Stimulated activated CD4-positive, alpha-beta T cell treated with anti-CD3 and anti-CD28 coated beads, Interleukin-15, amount 100 ng/mL, for 24 hours (primary cell): Measurements from ENCODE around the gene SV2C.
A peak's percentile ranks its signal among the peaks of the same experiment; 100 is the strongest.
"Not testable (repeated sequence)": the region's sequence is repeated elsewhere in the genome, so short reads cannot be mapped to it uniquely, and the experiment has no call there.

Source experiments
- DNase-seq: peaks from one replicate; pipeline ENCODE4 v3.0.0-alpha.2; 2020

SV2C gene

DNA sequence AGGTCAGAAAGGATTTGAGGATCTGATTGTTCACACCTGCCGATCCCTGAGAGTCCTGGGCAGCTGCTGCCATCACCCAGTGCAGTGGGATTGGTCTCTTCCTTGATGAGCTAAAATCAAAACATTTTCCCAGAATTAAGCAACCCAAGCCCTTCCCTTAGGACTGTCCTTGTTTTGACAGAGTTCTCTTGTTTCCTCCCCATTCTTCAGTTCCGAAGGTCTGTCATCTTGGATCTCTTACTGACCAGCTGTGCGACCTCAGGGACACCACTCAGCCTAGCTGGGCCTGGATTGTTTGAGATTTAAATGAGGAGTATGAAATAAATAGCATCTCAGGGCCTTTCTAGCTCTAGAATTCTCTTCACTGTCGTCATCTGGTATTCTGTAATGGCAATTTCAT lies 229.6 kb downstream of the SV2C start:
- DNase-seq = no peak

DNA sequence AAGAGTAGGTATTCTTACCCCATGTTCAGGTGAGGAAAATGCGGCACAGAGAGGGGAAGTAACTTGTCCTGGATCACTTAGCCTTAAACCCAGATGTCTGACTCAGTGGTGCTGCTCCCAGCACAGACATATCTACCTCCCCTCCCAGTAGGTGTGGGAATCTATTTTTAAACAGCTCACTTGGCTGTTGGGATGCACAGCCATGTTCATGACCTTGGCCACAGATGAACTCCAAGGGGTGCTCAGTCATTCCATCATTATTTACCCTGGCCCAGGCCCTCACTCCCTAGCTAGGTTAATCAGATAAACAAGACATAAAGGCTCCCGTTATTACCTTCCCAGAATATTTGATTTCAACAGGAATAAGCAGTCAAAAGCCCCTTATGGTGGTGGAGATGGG lies 231.5 kb downstream of the SV2C start:
- DNase-seq = no peak

DNA sequence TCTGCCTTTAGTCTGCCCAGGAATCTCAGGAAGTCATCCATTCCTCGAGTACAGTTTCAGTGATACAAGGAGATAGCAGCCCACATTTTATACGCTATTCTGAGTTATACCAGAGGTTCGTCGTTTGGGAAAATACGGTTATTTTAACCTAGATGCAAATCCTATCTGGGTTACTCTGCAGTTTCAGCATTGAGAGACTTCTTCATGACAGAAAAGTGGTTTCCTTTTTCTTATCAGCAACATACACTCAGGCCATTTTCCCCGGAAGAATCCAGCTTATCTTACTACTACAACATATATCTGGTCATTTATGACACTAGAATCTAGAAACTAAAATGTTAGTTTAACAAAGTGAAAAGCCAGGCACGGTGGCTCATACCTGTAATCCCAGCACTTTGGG lies 236.5 kb downstream of the SV2C start:
- no peak for DNase-seq

DNA sequence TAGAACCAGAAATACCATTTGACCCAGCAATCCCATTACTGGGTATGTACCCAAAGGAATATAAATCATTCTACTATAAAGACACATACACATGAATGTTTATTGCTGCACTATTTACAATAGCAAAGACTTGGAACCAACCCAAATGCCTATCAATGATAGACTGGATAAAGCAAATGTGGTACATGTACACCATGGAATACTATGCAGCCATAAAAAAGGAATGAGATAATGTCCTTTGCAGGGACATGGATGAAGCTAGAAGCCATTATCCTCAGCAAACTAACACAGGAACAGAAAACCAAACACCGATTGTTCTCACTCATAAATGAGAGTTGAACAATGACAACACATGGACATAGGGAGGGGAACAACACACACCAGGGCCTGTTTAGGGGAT lies 240.3 kb downstream of the SV2C start:
- not testable (repeated sequence) for DNase-seq

DNA sequence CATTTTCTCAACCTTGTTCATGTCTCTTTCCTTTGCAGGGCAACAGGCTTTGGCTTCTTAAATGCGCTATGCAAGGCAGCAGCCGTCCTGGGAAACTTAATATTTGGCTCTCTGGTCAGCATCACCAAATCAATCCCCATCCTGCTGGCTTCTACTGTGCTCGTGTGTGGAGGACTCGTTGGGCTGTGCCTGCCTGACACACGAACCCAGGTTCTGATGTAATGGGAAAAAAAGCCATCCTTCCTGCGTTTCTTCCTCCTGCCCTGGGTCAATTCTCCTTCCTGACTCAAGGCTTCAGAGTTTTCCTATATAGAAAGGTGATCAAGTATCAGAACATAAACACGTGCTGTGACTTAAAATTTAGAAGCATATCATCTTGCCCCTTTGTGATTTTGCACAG lies 242.1 kb downstream of the SV2C start:
- no peak for DNase-seq

DNA sequence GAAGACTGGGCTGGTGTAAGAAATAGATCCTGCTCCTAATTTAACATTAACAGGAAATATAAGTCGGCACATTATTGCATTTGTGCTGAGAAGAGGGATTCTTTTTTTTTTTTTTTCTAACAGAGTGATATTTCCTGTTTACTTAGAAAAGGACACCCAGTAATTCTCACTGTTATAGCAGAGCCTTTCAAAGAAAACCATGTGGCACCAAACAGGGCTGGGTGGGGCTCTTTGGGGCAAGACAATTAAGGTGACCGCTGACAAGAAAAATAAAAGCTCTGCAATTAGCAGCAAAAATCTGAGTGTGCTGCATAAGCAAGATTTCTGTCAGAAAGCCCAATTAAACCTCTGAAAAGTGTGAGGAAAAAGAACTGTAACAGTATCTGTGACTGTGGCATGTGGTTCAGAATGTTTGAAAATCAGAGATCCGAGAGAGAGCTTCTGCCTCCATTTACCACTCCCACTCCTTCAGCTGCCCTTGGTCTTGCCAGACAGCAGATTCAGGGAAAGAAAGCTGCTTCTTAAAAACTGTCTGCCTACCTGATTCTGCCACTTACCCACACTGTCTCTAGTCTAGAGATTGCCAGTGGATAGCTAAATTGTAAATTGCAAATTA lies 242.8 kb downstream of the SV2C start:
- peak; percentile 11 for DNase-seq

DNA sequence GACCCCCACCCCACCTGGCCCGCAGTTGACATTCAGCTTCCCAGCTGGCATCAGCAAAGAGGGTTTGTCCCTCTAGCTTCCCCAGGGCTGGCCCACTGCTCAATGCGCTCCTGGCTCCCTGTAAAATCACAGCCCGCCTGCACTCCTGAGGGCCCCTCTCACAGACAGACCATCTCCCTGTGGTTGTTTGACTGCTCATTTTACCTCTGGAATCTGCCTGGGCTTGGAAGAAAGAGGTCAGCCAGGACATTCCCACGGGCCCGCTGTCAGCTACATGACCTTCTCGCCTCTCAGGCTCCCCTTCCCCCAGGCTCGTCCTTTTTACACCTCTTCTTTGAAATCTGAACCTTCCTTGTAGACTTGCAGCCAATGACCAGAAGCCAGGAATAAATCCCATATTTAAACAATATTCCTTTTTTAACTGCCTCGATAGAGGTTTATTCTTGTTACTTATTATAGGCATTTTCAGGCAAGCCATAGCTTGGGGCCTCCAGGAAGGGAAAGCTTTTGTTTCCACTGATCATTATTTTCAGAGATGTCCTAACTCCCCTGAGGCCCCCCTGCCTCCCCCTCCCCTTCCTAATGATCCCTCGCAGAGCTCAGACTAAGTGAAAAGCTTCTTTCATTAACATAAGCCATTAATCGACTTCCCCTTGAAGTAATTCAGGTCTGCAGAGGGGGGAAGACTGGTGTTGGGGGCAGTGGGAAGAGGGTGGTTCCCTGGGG lies 243.6 kb downstream of the SV2C start:
- DNase-seq = no peak

DNA sequence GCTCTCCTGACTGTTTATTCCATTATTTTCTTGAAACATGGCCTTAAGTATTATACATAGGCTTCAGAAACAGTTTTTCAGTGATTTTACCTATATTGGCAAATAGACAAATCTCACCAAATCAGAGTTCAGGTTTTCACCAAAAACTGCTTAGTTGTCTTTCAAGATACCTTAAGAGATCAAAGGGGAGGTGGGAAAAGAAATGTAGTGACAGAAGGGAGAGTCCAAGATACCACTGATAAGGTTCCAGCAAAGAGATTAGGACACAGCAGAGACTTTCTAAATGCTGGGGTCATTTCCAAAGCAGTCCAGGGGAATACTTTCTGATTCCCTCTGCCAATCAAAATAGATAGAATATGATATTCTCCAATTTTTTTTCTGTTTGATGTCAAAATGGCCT lies 246.2 kb downstream of the SV2C start:
- no peak for DNase-seq

DNA sequence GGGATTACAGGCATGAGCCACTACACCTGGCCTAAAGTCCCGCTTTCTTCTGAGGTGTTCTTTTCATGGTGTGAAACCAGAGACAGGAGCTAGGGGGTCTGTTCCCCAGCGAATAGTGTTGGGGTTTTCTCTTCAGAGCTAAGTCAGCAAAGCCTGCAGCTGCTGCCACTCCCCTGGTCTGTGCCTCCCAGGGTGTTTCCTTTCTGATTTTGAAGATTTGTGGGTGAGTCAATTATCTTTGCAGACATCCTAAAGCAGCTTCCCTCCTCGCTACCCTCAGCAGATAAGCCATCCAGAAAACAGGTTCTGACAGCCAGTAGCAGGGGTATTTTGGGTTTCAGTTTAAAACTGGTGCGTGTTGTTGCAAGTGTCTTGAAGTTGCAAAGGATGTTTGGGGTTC lies 247.9 kb downstream of the SV2C start:
- DNase-seq = peak; percentile 9

DNA sequence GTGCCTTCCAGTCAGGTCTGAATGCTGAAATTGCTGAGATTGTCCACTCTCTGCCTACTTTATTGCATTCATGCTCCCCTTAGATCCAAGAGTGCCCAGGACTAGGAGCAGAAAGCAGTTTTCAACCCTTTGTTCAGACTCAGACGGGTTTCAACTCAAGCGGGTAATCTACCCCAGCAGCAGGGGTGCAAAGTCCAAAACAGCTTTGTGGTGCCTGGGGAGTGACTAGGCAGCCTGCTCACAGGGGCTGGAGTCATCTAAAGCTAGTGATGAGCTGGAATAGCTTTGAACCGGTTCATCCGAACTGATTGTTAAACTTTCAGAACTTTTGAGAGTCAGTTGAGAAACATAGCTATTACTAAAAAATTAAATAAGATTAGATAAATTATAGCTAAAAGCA lies 248.9 kb downstream of the SV2C start:
- no peak for DNase-seq

DNA sequence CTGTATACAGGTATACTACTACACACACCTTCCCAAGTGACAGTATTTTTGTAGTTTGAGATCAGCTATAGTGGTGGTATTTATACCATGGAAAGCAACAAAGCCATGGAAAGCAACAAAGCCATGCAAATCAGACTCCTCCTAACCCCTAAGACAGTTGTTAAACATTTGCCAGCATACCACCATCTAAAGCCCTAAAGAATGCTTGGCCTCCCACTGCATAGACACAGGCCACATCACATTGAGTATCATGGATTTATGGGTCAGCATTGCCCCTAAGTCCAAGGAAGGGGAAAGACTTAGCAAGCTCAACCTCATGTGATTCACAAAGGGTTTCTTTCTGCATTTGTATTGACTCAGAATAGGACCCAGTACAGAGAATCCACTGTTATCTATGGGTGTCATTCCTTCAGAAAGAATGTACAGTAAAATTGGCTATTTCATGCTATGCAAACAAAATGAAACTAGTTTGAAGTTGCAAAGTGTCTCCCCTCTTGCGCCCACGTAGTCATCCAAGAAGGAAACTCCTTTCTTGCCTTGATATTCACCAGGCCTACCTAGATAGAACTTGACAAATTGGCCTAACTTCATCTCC lies 249.5 kb downstream of the SV2C start:
- no peak for DNase-seq

DNA sequence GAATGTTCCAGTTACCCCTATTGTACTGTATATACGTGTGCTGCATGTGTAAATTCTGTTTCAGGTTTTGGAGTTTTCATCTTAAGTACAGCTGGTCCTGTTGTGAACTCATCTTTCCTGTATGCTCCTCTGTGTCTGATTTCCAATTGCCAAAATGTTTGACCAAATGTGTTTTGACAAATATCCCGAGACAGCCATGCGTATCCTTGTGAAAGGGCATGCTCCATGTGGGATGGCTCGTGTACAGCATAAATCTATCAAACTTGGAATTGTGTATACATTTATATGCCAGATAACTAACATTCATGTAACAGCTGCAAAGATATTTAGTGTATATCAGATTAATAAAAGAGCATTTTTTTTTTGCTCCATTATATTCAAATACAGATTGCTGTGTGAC lies 250.4 kb downstream of the SV2C start:
- DNase-seq = no peak

DNA sequence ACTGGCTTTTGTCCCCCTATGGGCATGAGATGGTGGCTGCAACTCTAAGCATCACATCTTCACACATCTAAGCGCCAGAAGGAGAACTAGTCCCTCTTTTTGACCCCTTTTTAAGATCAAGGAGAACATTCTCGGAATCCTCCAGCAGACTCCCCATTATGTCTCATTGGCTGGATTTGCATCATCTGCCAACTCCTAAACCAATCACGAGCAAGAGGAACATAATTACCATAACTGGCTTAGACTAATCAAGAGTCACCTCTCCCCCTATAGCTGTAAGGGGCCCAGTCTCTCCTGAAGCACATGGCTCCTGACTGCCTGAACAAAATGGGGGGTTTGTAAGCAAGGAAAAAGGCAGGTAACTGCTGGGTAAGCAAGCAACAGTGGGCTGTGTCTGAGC lies 251.4 kb downstream of the SV2C start:
- DNase-seq = no peak

DNA sequence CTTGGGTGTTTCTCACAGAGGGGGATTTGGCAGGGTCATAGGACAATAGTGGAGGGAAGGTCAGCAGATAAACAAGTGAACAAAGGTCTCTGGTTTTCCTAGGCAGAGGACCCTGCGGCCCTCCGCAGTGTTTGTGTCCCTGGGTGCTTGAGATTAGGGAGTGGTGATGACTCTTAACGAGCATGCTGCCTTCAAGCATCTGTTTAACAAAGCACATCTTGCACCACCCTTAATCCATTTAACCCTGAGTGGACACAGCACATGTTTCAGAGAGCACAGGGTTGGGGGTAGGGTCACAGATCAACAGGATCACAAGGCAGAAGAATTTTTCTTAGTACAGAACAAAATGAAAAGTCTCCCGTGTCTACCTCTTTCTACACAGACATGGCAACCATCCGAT lies 252.3 kb downstream of the SV2C start:
- DNase-seq = not testable (repeated sequence)

DNA sequence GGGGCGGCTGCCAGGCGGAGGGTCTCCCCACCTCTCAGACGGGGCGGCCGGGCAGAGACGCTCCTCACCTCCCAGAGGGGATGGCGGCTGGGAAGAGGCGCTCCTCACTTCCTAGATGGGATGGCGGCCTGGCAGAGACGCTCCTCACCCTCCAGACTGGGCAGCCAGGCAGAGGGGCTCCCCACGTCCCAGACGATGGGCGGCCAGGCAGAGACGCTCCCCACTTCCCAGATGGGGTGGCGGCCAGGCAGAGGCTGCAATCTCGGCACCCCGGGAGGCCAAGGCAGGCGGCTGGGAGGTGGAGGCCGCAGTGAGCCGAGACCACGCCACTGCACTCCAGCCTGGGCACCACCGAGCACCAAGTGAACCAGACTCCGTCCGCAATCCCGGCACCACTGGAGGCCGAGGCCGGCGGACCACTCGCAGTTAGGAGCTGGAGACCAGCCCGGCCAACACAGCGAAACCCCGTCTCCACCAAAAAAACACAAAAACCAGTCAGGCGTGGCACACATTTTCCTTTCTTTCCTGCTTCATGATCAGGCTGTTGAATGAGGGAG lies 253.1 kb downstream of the SV2C start:
- not testable (repeated sequence) for DNase-seq

DNA sequence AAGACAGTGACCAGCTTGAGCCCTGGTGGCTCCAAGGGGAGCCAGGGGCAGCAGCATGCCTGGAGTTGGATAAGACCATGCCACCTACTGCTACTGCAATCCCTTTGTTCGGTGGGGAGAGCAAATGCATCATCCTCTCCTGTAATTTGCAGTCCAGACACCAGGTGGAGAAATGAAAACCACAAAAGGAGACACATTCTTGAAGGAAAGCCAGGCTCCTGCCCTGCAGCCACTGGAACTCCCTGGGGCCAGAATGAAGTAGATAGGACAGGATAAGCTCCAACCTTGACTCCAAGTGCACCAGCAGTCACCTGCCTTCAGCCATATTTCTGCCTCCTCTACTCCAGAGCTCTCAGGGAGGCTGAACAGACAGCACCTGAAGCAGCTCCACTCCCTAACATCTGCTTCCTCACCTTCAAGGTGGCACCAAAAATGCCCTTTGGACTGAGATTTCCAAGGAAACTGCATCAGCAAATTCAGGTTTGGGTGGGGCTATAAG lies 254.8 kb downstream of the SV2C start:
- peak; percentile 48 for DNase-seq

DNA sequence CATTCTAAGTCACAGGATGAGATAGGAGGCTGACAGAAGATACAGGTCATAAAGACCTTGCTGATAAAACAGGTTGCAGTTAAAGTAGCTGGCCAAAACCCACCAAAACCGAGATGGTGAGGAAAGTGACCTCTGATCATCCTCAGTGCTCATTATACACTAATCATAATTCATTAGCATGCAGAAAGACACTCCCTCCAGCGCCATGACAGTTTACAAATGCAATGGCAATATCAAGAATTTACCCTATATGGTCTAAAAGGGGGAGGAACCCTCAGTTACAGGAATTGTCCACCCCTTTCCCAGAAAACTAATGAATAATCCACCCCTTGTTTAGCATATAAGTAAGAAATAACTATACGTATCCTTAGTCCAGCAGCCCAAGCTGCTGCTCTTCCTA lies 256.7 kb downstream of the SV2C start:
- DNase-seq = no peak

DNA sequence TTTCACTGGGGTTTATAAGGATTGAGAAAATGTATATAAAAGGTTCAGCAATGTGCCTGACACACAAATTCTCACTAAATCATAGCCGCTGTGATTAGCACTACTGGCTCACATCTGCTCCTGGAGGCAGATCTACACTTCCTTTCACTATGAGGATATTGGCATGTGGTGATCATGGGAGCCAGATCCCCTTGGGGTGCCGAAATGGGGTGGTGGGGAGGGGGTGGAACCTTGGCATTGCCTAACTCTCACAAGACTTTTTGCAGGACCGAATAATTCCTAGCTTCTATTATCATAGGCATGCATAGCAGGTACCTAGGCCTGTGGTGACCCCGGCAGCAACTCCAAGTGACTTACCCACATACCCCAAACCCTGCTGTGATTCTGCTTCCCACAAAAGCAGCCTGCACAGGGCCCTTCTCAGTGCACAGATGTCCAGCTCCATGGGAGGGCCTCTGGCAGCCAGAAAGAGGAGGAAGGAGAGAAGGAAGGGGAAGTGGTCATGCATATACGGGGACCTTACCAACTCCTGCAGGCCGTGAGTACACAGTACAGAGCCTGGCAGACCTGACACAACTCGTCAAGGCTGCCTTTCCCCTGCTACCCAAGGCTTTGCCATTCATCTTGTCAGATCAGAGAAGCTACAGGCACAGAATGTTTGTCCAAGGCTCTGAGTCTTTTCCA lies 258.6 kb downstream of the SV2C start:
- no peak for DNase-seq

DNA sequence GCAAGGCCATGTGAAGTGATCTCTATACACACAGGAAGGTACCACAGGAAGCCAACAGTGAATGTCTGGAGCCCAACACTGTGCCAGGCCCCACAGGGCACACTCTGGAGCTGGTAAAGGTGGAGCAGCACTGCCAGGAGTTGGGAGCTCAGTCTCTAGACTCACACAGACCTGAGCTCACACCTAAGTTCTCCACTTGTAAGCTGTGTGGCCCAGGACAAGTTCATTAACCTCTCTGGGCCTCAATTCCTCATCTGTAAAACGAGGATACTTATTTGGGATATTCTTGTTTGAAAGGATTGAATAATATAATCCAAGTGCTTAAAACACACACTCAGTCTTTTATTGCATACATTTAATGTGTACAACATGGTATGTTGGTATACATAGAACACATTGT lies 259.3 kb downstream of the SV2C start:
- DNase-seq = no peak

DNA sequence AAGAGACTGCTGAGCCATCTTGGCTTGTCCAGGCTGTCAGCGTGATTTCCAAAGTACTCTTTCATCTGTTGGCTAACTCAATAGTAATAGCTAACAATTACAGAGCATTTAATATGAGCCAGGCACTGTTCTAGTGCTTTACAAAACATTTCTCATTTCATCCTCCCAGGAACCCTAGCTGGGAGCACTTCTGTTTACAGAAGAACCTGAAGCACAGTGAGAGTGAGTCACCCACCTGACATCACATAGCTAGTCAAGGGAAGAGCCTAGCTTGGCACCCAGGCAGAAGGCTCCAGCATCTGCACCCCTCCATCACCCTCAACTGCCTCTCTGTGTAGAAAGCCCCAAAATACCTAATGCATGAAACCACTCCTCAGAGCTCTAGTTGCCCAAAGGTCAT lies 262.4 kb downstream of the SV2C start:
- DNase-seq = no peak

DNA sequence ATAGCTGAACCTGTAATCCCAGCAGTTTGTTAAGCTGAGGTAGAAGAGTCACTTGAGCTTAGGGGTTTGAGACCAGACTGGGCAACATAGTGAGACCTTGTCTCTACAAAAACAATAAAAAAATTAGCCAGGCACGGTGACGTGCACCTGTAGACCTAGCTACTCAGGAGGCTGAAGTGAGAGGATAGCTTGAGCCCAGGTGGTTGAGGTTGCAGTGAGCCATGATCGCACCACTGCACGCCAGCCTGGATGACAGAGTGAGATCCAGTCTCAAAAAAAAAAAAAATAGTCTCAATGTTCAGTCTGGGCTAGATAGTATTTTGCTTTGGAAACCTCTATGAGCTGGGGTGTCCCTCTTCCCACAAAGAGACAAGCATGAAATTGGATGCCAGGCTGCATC lies 268.0 kb downstream of the SV2C start:
- no peak for DNase-seq

DNA sequence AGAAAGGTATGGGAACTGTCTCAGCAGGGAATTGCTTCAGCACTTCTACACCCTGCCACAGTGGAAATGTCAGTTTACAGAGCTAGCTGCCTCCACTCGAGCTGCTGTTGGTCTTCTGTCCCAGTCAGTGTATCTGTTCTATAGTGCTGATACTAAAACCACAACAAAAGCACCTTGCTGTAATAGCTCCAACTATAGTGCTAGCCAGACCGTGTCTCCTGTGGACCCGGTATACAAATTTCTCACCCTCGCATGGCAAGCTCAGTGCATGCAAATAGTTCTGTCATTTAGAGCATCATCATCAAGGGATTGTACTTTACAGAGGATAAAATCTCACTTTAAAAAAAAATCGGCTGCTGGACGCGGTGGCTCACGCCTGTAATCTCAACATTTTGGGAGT lies 268.4 kb downstream of the SV2C start:
- DNase-seq = no peak

DNA sequence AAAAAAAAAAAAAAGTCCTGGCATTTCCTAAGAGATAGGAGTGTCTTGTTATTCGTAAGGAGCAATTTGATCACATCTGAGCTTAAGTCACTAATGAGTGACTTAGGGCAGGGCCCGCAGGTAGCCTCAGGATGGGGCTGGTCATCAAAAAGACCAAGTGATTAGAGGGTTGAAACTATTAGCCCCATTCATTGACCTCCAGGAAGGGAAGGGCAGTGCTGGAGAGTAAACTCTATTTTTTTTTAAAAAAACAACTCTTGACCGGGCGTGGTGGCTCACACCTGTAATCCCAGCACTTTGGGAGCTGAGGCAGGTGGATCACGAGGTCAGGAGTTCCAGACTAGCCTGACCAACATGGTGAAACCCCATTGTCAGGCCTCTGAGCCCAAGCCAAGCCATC lies 273.7 kb downstream of the SV2C start:
- DNase-seq = no peak
